Central memory CD4-positive, alpha-beta T cell (primary cell): ENCODE results near the gene FAXC.
"Not testable (repeated sequence)": the region's sequence is repeated elsewhere in the genome, so short reads cannot be mapped to it uniquely, and the experiment has no call there.

Source experiments
- DNase-seq: peaks from one replicate; pipeline ENCODE4 v3.0.0; 2022

FAXC gene

GRCh38 chr6:99338188-99338587 is 11.3 kb downstream of the FAXC start:
- no peak for DNase-seq

- DNase-seq: not testable (repeated sequence)
Measured at GRCh38 chr6:99335298-99335697, 14.2 kb downstream of the FAXC start.

GRCh38 chr6:99334526-99335127 is 14.8 kb downstream of the FAXC start:
- no peak for DNase-seq

GRCh38 chr6:99333068-99333467 is 16.4 kb downstream of the FAXC start:
- no peak for DNase-seq

- no peak for DNase-seq
Measured at GRCh38 chr6:99331531-99331930, 17.9 kb downstream of the FAXC start.

- DNase-seq: peak; percentile 29
Measured at GRCh38 chr6:99330159-99330558, 19.3 kb downstream of the FAXC start.

GRCh38 chr6:99324996-99325395 is 24.5 kb downstream of the FAXC start:
- no peak for DNase-seq

- DNase-seq: no peak
Measured at GRCh38 chr6:99318566-99318965, 30.9 kb downstream of the FAXC start.

- DNase-seq: no peak
Measured at GRCh38 chr6:99312354-99312753, 37.1 kb downstream of the FAXC start.

GRCh38 chr6:99310553-99310952 is 38.9 kb downstream of the FAXC start:
- DNase-seq: no peak

GRCh38 chr6:99309557-99309956 is 39.9 kb downstream of the FAXC start:
- DNase-seq: no peak

GRCh38 chr6:99308788-99309187 is 40.7 kb downstream of the FAXC start:
- DNase-seq: no peak

- no peak for DNase-seq
Measured at GRCh38 chr6:99307295-99307907, 42.1 kb downstream of the FAXC start.

GRCh38 chr6:99306341-99306740 is 43.1 kb downstream of the FAXC start:
- DNase-seq: no peak

- no peak for DNase-seq
Measured at GRCh38 chr6:99305021-99305554, 44.4 kb downstream of the FAXC start.

- no peak for DNase-seq
Measured at GRCh38 chr6:99297415-99297814, 52.1 kb downstream of the FAXC start.

GRCh38 chr6:99297006-99297405 is 52.5 kb downstream of the FAXC start:
- DNase-seq: no peak

GRCh38 chr6:99296261-99296660 is 53.2 kb downstream of the FAXC start:
- no peak for DNase-seq

- no peak for DNase-seq
Measured at GRCh38 chr6:99295276-99295675, 54.2 kb downstream of the FAXC start.

GRCh38 chr6:99294786-99295185 is 54.7 kb downstream of the FAXC start:
- no peak for DNase-seq

GRCh38 chr6:99289701-99290100 is 59.8 kb downstream of the FAXC start:
- DNase-seq: no peak

- no peak for DNase-seq
Measured at GRCh38 chr6:99288668-99289067, 60.8 kb downstream of the FAXC start.

- DNase-seq: no peak
Measured at GRCh38 chr6:99287523-99287922, 62.0 kb downstream of the FAXC start.

GRCh38 chr6:99285881-99286280 is 63.6 kb downstream of the FAXC start:
- DNase-seq: no peak
